Measurements from ENCODE around the gene MORN5.

- TF ChIP-seq CTCF (IDR thresholded peaks at IDR 0.05) (no peak), EZH2 (IDR thresholded peaks at IDR 0.05; ENCODE audit: borderline replicate concordance, insufficient read depth, low read depth, low read length, poor library complexity, severe bottlenecking) (no peak)
These were observed 31.9 kb downstream of the MORN5 start for GRCh38 chr9:122191584-122191983.
